ENCODE measurements around the gene ADRA2C. TPM values are rescaled to one million over a fixed set of nuclear protein-coding genes. Genes with fewer than 3 reads are reported as not detected.

The ADRA2C gene
- total RNA-seq, 3 donors from 2014 or later, result not detected

DNA sequence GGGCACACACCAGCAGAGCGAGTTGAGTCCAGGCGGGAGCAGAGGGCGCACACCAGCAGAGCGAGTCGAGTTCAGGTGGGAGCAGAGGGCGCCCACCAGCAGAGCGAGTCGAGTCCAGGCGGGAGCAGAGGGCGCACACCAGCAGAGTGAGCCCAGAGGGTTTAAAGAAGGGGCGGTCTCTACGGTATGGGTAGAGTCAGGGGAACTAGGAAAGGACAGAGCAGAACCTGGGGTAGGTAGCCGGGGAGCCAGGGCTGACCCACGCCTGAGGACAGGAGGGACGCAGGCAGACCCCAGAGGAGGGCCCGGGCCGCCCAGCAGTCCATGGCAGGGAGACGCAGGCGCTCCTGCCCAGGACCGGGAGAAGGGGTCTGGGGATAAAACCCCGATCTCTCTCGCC lies 22.0 kb upstream of the ADRA2C start:
- Mint-ChIP-seq H3K4me1 (ENCODE audit: low read depth) (no peaks in the 10 kb centered on the region), H3K9me3 (peaks cover 3% of the 10 kb centered on the region), H3K36me3 (ENCODE audit: insufficient read depth) (no peaks in the 10 kb centered on the region), H3K4me3 (no peak overlapping the region), H3K27me3 (ENCODE audit: low read depth) (peaks cover 49% of the 10 kb centered on the region)
- no peak for DNase-seq
- ATAC-seq, result no peak

GRCh38 chr4:3744901-3745300 lies 21.3 kb upstream of the ADRA2C start:
- Mint-ChIP-seq H3K27me3 (ENCODE audit: low read depth) (peaks cover 49% of the 10 kb centered on the region), H3K9me3 (peaks cover 3% of the 10 kb centered on the region), H3K4me1 (ENCODE audit: low read depth) (no peaks in the 10 kb centered on the region), H3K4me3 (no peak overlapping the region), H3K36me3 (ENCODE audit: insufficient read depth) (no peaks in the 10 kb centered on the region)
- ATAC-seq, result no peak
- DNase-seq, result no peak

- Mint-ChIP-seq H3K4me3 (no peak overlapping the region), H3K27me3 (ENCODE audit: low read depth) (peaks cover 54% of the 10 kb centered on the region), H3K36me3 (ENCODE audit: insufficient read depth) (no peaks in the 10 kb centered on the region), H3K4me1 (ENCODE audit: low read depth) (no peaks in the 10 kb centered on the region), H3K9me3 (peaks cover 3% of the 10 kb centered on the region)
- no peak for DNase-seq
- ATAC-seq, result no peak
Observed at GRCh38 chr4:3745886-3746656, 20.1 kb upstream of the ADRA2C start.

GRCh38 chr4:3746701-3747580 lies 19.2 kb upstream of the ADRA2C start:
- Mint-ChIP-seq H3K9me3 (peaks cover 3% of the 10 kb centered on the region), H3K4me1 (ENCODE audit: low read depth) (no peaks in the 10 kb centered on the region), H3K4me3 (no peak overlapping the region), H3K36me3 (ENCODE audit: insufficient read depth) (no peaks in the 10 kb centered on the region), H3K27me3 (ENCODE audit: low read depth) (peaks cover 58% of the 10 kb centered on the region)
- DNase-seq (no peak), ATAC-seq (no peak)

- ATAC-seq (no peak), DNase-seq (peak; percentile 12)
- H3K36me3 Mint-ChIP-seq (ENCODE audit: insufficient read depth), result no peaks in the 10 kb centered on the region
- peaks cover 59% of the 10 kb centered on the region for H3K27me3 Mint-ChIP-seq (ENCODE audit: low read depth)
- no peak overlapping the region for H3K4me3 Mint-ChIP-seq
- H3K4me1 Mint-ChIP-seq (ENCODE audit: low read depth), result no peaks in the 10 kb centered on the region
- no peaks in the 10 kb centered on the region for H3K9me3 Mint-ChIP-seq
Observed at GRCh38 chr4:3747581-3747904, 18.6 kb upstream of the ADRA2C start.

DNA sequence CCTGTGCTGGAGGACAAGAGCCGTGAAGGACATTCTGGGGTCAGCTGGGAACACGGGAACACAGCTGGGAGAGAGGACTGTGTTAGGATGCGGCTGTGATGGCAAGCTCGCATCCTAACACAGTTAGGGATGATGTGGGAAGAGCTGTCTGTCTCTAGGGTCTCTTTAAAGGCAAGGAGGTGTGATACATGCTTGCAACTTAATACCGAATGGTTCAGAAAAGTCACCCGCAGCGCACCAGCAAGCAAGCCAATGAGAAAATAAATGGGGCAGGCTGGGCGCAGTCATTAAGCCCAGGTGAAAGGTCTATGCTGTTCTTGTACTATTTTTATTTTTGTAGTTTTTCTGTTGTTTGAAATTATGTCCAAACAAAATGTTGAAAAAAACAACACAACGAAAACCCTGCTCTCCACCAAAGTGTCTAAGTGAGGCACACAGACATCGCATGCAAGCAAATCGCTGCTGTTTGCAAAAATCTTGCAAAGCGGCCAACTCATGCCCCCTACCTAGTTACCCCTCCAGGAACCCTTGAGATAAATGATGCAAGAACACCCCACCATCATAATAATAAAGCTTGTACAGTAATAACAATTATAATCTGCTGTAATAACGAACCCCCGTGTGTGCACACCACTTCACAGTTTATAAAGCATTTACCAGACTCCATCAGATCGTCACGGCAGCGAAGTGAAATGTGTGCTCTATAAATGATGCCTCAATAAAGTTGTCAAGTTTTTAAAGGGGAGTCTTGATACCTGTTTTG lies 17.9 kb upstream of the ADRA2C start:
- DNase-seq (no peak), ATAC-seq (no peak)
- Mint-ChIP-seq H3K27me3 (ENCODE audit: low read depth) (peaks cover 53% of the 10 kb centered on the region), H3K9me3 (no peaks in the 10 kb centered on the region), H3K4me1 (ENCODE audit: low read depth) (no peaks in the 10 kb centered on the region), H3K4me3 (no peak overlapping the region), H3K36me3 (ENCODE audit: insufficient read depth) (no peaks in the 10 kb centered on the region)

DNA sequence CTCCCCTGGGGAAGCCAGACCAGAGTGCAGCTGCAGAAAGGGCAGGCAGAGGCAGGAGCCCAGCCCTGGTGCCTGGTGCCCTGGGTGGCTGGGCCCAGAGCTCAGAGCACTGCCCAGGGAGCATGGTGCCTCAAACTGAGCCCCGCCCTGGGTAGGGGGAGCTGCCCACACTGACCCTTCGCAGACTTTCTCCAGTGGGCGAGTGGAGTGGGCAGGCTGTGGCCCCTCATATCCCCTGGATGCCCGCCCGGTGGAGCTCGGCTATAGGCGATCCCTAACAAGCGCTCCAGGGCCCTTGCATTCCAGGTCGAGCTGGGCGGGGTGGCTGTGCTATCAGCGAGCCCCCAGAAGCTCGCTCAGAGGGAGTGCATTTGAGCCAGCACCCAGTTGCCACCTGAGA lies 17.1 kb upstream of the ADRA2C start:
- Mint-ChIP-seq H3K4me1 (ENCODE audit: low read depth) (no peaks in the 10 kb centered on the region), H3K27me3 (ENCODE audit: low read depth) (peaks cover 46% of the 10 kb centered on the region), H3K9me3 (no peaks in the 10 kb centered on the region), H3K4me3 (no peak overlapping the region), H3K36me3 (ENCODE audit: insufficient read depth) (no peaks in the 10 kb centered on the region)
- ATAC-seq, result no peak
- no peak for DNase-seq

GRCh38 chr4:3750334-3750733 lies 15.9 kb upstream of the ADRA2C start:
- peaks cover 34% of the 10 kb centered on the region for H3K27me3 Mint-ChIP-seq (ENCODE audit: low read depth)

GRCh38 chr4:3752022-3752421 lies 14.2 kb upstream of the ADRA2C start:
- no peak overlapping the region for H3K4me3 Mint-ChIP-seq
- no peaks in the 10 kb centered on the region for H3K9me3 Mint-ChIP-seq
- peaks cover 24% of the 10 kb centered on the region for H3K27me3 Mint-ChIP-seq (ENCODE audit: low read depth)
- H3K36me3 Mint-ChIP-seq (ENCODE audit: insufficient read depth), result no peaks in the 10 kb centered on the region
- DNase-seq (no peak), ATAC-seq (no peak)
- H3K4me1 Mint-ChIP-seq (ENCODE audit: low read depth), result no peaks in the 10 kb centered on the region

More at GRCh38 chr4:3750334-3750733, 15.9 kb upstream of the ADRA2C start:
- no peak for ATAC-seq
- DNase-seq, result no peak
- no peak overlapping the region for H3K4me3 Mint-ChIP-seq
- no peaks in the 10 kb centered on the region for H3K4me1 Mint-ChIP-seq (ENCODE audit: low read depth)
- H3K9me3 Mint-ChIP-seq, result no peaks in the 10 kb centered on the region
- H3K36me3 Mint-ChIP-seq (ENCODE audit: insufficient read depth), result no peaks in the 10 kb centered on the region

- Mint-ChIP-seq H3K4me1 (ENCODE audit: low read depth) (no peaks in the 10 kb centered on the region), H3K4me3 (no peak overlapping the region), H3K36me3 (ENCODE audit: insufficient read depth) (no peaks in the 10 kb centered on the region), H3K9me3 (no peaks in the 10 kb centered on the region), H3K27me3 (ENCODE audit: low read depth) (peaks cover 19% of the 10 kb centered on the region)
- DNase-seq (no peak), ATAC-seq (no peak)
Observed at GRCh38 chr4:3753726-3754412, 12.3 kb upstream of the ADRA2C start.

GRCh38 chr4:3756343-3757059 lies 9.7 kb upstream of the ADRA2C start:
- ATAC-seq (no peak), DNase-seq (no peak)
- Mint-ChIP-seq H3K4me1 (ENCODE audit: low read depth) (no peaks in the 10 kb centered on the region), H3K36me3 (ENCODE audit: insufficient read depth) (no peaks in the 10 kb centered on the region), H3K9me3 (no peaks in the 10 kb centered on the region), H3K4me3 (no peak overlapping the region), H3K27me3 (ENCODE audit: low read depth) (peaks cover 10% of the 10 kb centered on the region)

- Mint-ChIP-seq H3K4me3 (no peak overlapping the region), H3K9me3 (no peaks in the 10 kb centered on the region), H3K4me1 (ENCODE audit: low read depth) (no peaks in the 10 kb centered on the region), H3K36me3 (ENCODE audit: insufficient read depth) (no peaks in the 10 kb centered on the region), H3K27me3 (ENCODE audit: low read depth) (peaks cover 10% of the 10 kb centered on the region)
- ATAC-seq, result no peak
- no peak for DNase-seq
Observed at GRCh38 chr4:3759236-3759635, 6.9 kb upstream of the ADRA2C start.

DNA sequence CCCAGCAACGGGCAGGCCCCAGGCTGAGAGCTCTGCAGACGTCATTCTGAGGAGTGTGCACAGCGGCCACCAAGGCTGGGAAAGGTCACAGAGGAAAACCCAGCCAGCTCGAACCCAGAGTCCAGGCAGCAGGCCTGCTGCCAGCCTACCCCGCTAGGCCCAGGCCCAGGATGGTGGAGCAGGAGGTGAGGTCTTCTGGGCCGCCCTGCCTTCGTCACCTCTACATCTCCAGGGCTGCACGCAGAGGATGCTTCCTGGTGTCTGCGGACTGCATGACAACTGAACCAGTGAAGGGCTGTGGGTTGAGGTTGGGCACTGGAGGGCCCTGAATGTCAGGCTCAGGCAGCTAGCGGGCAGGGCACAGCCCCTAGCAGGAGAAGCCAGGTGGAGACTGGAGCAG lies 5.8 kb upstream of the ADRA2C start:
- no peak for DNase-seq
- Mint-ChIP-seq H3K36me3 (ENCODE audit: insufficient read depth) (no peaks in the 10 kb centered on the region), H3K4me1 (ENCODE audit: low read depth) (no peaks in the 10 kb centered on the region), H3K9me3 (no peaks in the 10 kb centered on the region), H3K27me3 (ENCODE audit: low read depth) (peaks cover 19% of the 10 kb centered on the region), H3K4me3 (no peak overlapping the region)
- ATAC-seq, result no peak
